ENCODE data around the gene SETD5. TPM values are rescaled to one million over a fixed set of nuclear protein-coding genes. Genes with fewer than 3 reads are reported as not detected.

SETD5 gene
- total RNA-seq, 1 donor from 2014 or later = 40.2 TPM

GRCh38 chr3:9409981-9410854, 12.8 kb downstream of the SETD5 start:
- DNase-seq (ENCODE audit: low read depth, low spot score) = no peak

- no peak for DNase-seq (ENCODE audit: low read depth, low spot score)
Measured at GRCh38 chr3:9411302-9411701, 13.9 kb downstream of the SETD5 start.

- DNase-seq (ENCODE audit: low read depth, low spot score) = no peak
Measured at GRCh38 chr3:9412293-9412692, 14.9 kb downstream of the SETD5 start.

- no peak for DNase-seq (ENCODE audit: low read depth, low spot score)
Measured at GRCh38 chr3:9414826-9415225, 17.4 kb downstream of the SETD5 start.

GRCh38 chr3:9415485-9416138, 18.2 kb downstream of the SETD5 start:
- DNase-seq (ENCODE audit: low read depth, low spot score) = no peak

- DNase-seq (ENCODE audit: low read depth, low spot score) = no peak
Measured at GRCh38 chr3:9416139-9416780, 18.8 kb downstream of the SETD5 start.

- peak; percentile 10 for DNase-seq (ENCODE audit: low read depth, low spot score)
Measured at GRCh38 chr3:9420850-9421549, 23.6 kb downstream of the SETD5 start.

- peak; percentile 93 for DNase-seq (ENCODE audit: low read depth, low spot score)
Measured at GRCh38 chr3:9422712-9423424, 25.5 kb downstream of the SETD5 start.

- DNase-seq (ENCODE audit: low read depth, low spot score) = no peak
Measured at GRCh38 chr3:9428411-9428810, 31.0 kb downstream of the SETD5 start.

GRCh38 chr3:9430733-9431132, 33.3 kb downstream of the SETD5 start:
- no peak for DNase-seq (ENCODE audit: low read depth, low spot score)

GRCh38 chr3:9433627-9434521, 36.5 kb downstream of the SETD5 start:
- DNase-seq (ENCODE audit: low read depth, low spot score) = no peak

- DNase-seq (ENCODE audit: low read depth, low spot score) = no peak
Measured at GRCh38 chr3:9435316-9435715, 37.9 kb downstream of the SETD5 start.

- no peak for DNase-seq (ENCODE audit: low read depth, low spot score)
Measured at GRCh38 chr3:9439331-9439730, 41.9 kb downstream of the SETD5 start.

- DNase-seq (ENCODE audit: low read depth, low spot score) = no peak
Measured at GRCh38 chr3:9441501-9442221, 44.2 kb downstream of the SETD5 start.

GRCh38 chr3:9448071-9448470, 50.7 kb downstream of the SETD5 start:
- no peak for DNase-seq (ENCODE audit: low read depth, low spot score)

GRCh38 chr3:9448643-9449042, 51.2 kb downstream of the SETD5 start:
- DNase-seq (ENCODE audit: low read depth, low spot score) = no peak

- no peak for DNase-seq (ENCODE audit: low read depth, low spot score)
Measured at GRCh38 chr3:9450126-9450525, 52.7 kb downstream of the SETD5 start.

GRCh38 chr3:9450991-9451390, 53.6 kb downstream of the SETD5 start:
- no peak for DNase-seq (ENCODE audit: low read depth, low spot score)

- no peak for DNase-seq (ENCODE audit: low read depth, low spot score)
Measured at GRCh38 chr3:9452417-9452816, 55.0 kb downstream of the SETD5 start.
